H1 (cell line): ENCODE data around the gene LHFPL2. TPM values are rescaled to one million over a fixed set of nuclear protein-coding genes. Genes with fewer than 3 reads are reported as not detected.

Experiments used
- CTCF ChIA-PET: fragments of 300-600 bp; sonication (Branson Sonifier 250); formaldehyde crosslinking; loops from one replicate; lab custom pipeline; 2021; ENCODE audit not compliant: partially characterized antibody; lab: Charles Lee
- POLR2A ChIA-PET: fragments of 300-600 bp; sonication (Branson Sonifier 250); formaldehyde crosslinking; loops from one replicate; lab custom pipeline; 2021; ENCODE audit warnings: inconsistent platforms; ENCODE audit not compliant: partially characterized antibody; lab: Charles Lee
- DNase-seq, 2 experiments: peaks; one replicate each; pipeline versions ENCODE4 v3.0.0 to v3.0.0-alpha.2; 2010 to 2022; ENCODE audit warnings: low spot score in 2 of 2, low read depth in 1 of 2, mixed read lengths in 1 of 2
- FAIRE-seq: peaks from 2 replicates; lab custom pipeline; 2011; peaks lifted over from hg19 to GRCh38; lab: Jason Lieb, UNC
- H2AFZ ChIP-seq: 2 replicates; pipeline ENCODE4 v1.8.1; 2012; ENCODE audit warnings: low read length, inconsistent platforms
- H2AK5ac ChIP-seq: 2 replicates; pipeline ENCODE4 v1.6.1; 2013; ENCODE audit warnings: low read depth, low read length
- H2BK120ac ChIP-seq: replicated peaks from 2 replicates; pipeline ENCODE3; 2013; ENCODE audit warnings: low read depth, low read length, inconsistent platforms
- H2BK12ac ChIP-seq: 2 replicates; pipeline ENCODE4 v1.6.1; 2013; ENCODE audit warnings: low read depth, low read length
- H2BK15ac ChIP-seq: 2 replicates; pipeline ENCODE4 v1.6.1; 2013; ENCODE audit warnings: low read length
- H2BK20ac ChIP-seq: 2 replicates; pipeline ENCODE4 v1.6.1; 2013; ENCODE audit warnings: low read length
- H2BK5ac ChIP-seq: 2 replicates; pipeline ENCODE4 v1.6.1; 2013; ENCODE audit warnings: low read depth, low read length
- H3K14ac ChIP-seq: 2 replicates; pipeline ENCODE4 v1.6.1; 2013; ENCODE audit warnings: inconsistent platforms; ENCODE audit not compliant: insufficient read length
- H3K18ac ChIP-seq: 2 replicates; pipeline ENCODE4 v1.6.1; 2013; ENCODE audit warnings: low read length; ENCODE audit errors: extremely low read depth
- H3K23ac ChIP-seq: 2 replicates; pipeline ENCODE4 v1.6.1; 2013; ENCODE audit warnings: inconsistent platforms; ENCODE audit not compliant: insufficient read length
- H3K23me2 ChIP-seq: 2 replicates; pipeline ENCODE4 v1.6.1; 2013; ENCODE audit warnings: low read depth, low read length
- H3K27ac ChIP-seq: 2 replicates; pipeline ENCODE4 v1.6.1; 2011; ENCODE audit warnings: low read depth, low read length, inconsistent platforms
- H3K27me3 ChIP-seq, 4 experiments: replicated peaks in 1 of 4; 1 replicate in 1 of 4; 2 replicates in 3 of 4; pipeline versions ENCODE4 v1.6.1 to v1.8.1; 2011 to 2013; ENCODE audit warnings: low read length in 3 of 4, mild to moderate bottlenecking in 3 of 4, inconsistent platforms in 2 of 4, mixed read lengths in 2 of 4, moderate library complexity in 1 of 4; ENCODE audit not compliant: control insufficient read depth in 3 of 4, insufficient read depth in 3 of 4; ENCODE audit errors: extremely low read depth in 1 of 4
- H3K36me3 ChIP-seq, 4 experiments: 2 replicates each; pipeline versions ENCODE4 v1.6.1 to v1.8.1; 2011 to 2013; ENCODE audit warnings: mild to moderate bottlenecking in 4 of 4, low read length in 3 of 4, moderate library complexity in 2 of 4, control low read depth in 1 of 4, inconsistent platforms in 1 of 4; ENCODE audit not compliant: insufficient read depth in 4 of 4, control insufficient read depth in 2 of 4
- H3K4ac ChIP-seq: replicated peaks from 2 replicates; pipeline ENCODE3; 2013; ENCODE audit warnings: low read length, low read depth, mixed read lengths, inconsistent platforms; ENCODE audit not compliant: insufficient read length
- H3K4me1 ChIP-seq, 4 experiments: replicated peaks in 1 of 4; 1 replicate in 1 of 4; 2 replicates in 3 of 4; pipeline versions ENCODE4 v1.6.1 to v1.8.1; 2011 to 2013; ENCODE audit warnings: low read length in 3 of 4, inconsistent platforms in 2 of 4, mixed read lengths in 1 of 4; ENCODE audit not compliant: insufficient read depth in 4 of 4, control insufficient read depth in 3 of 4
- H3K4me2 ChIP-seq, 2 experiments: 2 replicates each; pipeline versions ENCODE4 v1.6.1 to v1.8.1; 2011 to 2013; ENCODE audit warnings: low read depth in 2 of 2, low read length in 2 of 2, control low read depth in 1 of 2, inconsistent platforms in 1 of 2, mild to moderate bottlenecking in 1 of 2; ENCODE audit not compliant: insufficient read depth in 1 of 2
- H3K4me3 ChIP-seq, 4 experiments: fragments of 200-600, 300-600 bp in 1 of 4; sonication (generic), shearing (Covaris generic), sonication (Bioruptor Twin) in 1 of 4; 2 replicates each; pipeline versions ENCODE4 v1.5.1 to v1.8.1; 2011 to 2016; ENCODE audit warnings: low read length in 4 of 4, low read depth in 3 of 4, control low read depth in 2 of 4, inconsistent platforms in 2 of 4, mild to moderate bottlenecking in 2 of 4, mixed read lengths in 1 of 4, moderate library complexity in 1 of 4; ENCODE audit not compliant: insufficient read depth in 2 of 4; ENCODE audit errors: extremely low read depth in 1 of 4
- H3K56ac ChIP-seq: replicated peaks from 2 replicates; pipeline ENCODE3; 2013; ENCODE audit warnings: low read depth, mild to moderate bottlenecking, mixed read lengths, low read length, inconsistent platforms; ENCODE audit not compliant: insufficient read length
- H3K79me1 ChIP-seq: 2 replicates; pipeline ENCODE4 v1.6.1; 2013; ENCODE audit warnings: low read depth, low read length, control low read depth
- H3K79me2 ChIP-seq, 2 experiments: 2 replicates each; pipeline versions ENCODE4 v1.6.1 to v1.8.1; 2012 to 2013; ENCODE audit warnings: low read length in 2 of 2, mild to moderate bottlenecking in 2 of 2, inconsistent platforms in 1 of 2; ENCODE audit not compliant: insufficient read depth in 2 of 2, control insufficient read depth in 1 of 2
- H3K9ac ChIP-seq, 4 experiments: replicated peaks in 1 of 4; 1 replicate in 1 of 4; 2 replicates in 3 of 4; pipeline versions ENCODE4 v1.6.1 to v1.8.1; 2011 to 2013; ENCODE audit warnings: low read depth in 3 of 4, low read length in 3 of 4, control low read depth in 2 of 4, mild to moderate bottlenecking in 2 of 4, moderate library complexity in 2 of 4, inconsistent platforms in 1 of 4; ENCODE audit errors: extremely low read depth in 1 of 4
- H3K9me3 ChIP-seq, 2 experiments: 2 replicates each; pipeline versions ENCODE4 v1.6.1 to v1.8.1; 2012 to 2013; ENCODE audit warnings: mild to moderate bottlenecking in 2 of 2, moderate library complexity in 2 of 2, control low read depth in 1 of 2, inconsistent platforms in 1 of 2, low read depth in 1 of 2, low read length in 1 of 2, mixed read lengths in 1 of 2; ENCODE audit not compliant: insufficient read depth in 2 of 2
- H4K20me1 ChIP-seq, 2 experiments: replicated peaks in 1 of 2; 2 replicates each; pipeline versions ENCODE3 to v1.8.1; 2011 to 2013; ENCODE audit warnings: inconsistent platforms in 2 of 2, low read length in 2 of 2, mild to moderate bottlenecking in 1 of 2; ENCODE audit not compliant: insufficient read depth in 2 of 2, control insufficient read depth in 1 of 2
- H4K5ac ChIP-seq: 2 replicates; pipeline ENCODE4 v1.6.1; 2013; ENCODE audit warnings: low read length, low read depth, mixed read lengths, inconsistent platforms; ENCODE audit not compliant: insufficient read length
- H4K8ac ChIP-seq: 2 replicates; pipeline ENCODE4 v1.8.0; 2013; ENCODE audit warnings: mild to moderate bottlenecking, moderate library complexity, low read length, inconsistent platforms; ENCODE audit not compliant: insufficient read depth; ENCODE audit errors: extremely low read depth
- H4K91ac ChIP-seq: replicated peaks from 2 replicates; pipeline ENCODE3; 2013; ENCODE audit warnings: low read length, mixed read lengths, inconsistent platforms; ENCODE audit not compliant: insufficient read length
- ATF3 ChIP-seq: IDR thresholded peaks from 2 replicates; pipeline ENCODE4 v1.6.1; 2011; ENCODE audit warnings: low read depth, mild to moderate bottlenecking, low read length; ENCODE audit not compliant: insufficient read depth
- CTBP2 ChIP-seq: IDR thresholded peaks from 2 replicates; pipeline ENCODE4 v1.7.0; 2011; ENCODE audit warnings: borderline replicate concordance, mild to moderate bottlenecking, moderate library complexity, mixed read lengths, low read length; ENCODE audit not compliant: insufficient read depth, insufficient read length
- EP300 ChIP-seq, 2 experiments: IDR thresholded peaks; 1 replicate in 1 of 2; 2 replicates in 1 of 2; pipeline ENCODE4 v1.6.1; 2011 to 2012; ENCODE audit warnings: low read depth in 2 of 2, low read length in 2 of 2, mild to moderate bottlenecking in 2 of 2, borderline replicate concordance in 1 of 2, inconsistent platforms in 1 of 2, moderate library complexity in 1 of 2
- EZH2 ChIP-seq: fragments of 200-600 bp; sonication (generic); IDR thresholded peaks from 2 replicates; pipeline ENCODE4 v1.7.1; 2012; ENCODE audit warnings: low read depth, mild to moderate bottlenecking, moderate library complexity, low read length, inconsistent platforms; ENCODE audit not compliant: severe bottlenecking
- KDM4A ChIP-seq: IDR thresholded peaks from one replicate; pipeline ENCODE4 v1.7.1; 2012; ENCODE audit warnings: low read depth, mild to moderate bottlenecking, moderate library complexity, low read length, inconsistent platforms; ENCODE audit not compliant: severe bottlenecking
- TAF7 ChIP-seq: optimal IDR thresholded peaks from 2 replicates; pipeline ENCODE3; 2011; ENCODE audit warnings: low read depth, mild to moderate bottlenecking, inconsistent platforms, low read length, moderate library complexity, borderline replicate concordance
- WGBS, 2 experiments: shearing (Covaris generic) in 1 of 2; methylation state at CpG; one replicate each; pipeline versions ENCODE4 v1.1.6 to v1.1.7; 2013 to 2015; ENCODE audit warnings: low lambda C conversion rate in 2 of 2, mixed read lengths in 2 of 2, inconsistent platforms in 1 of 2, low coverage in 1 of 2, missing lambda C conversion rate in 1 of 2; ENCODE audit not compliant: insufficient replicate concordance in 2 of 2, insufficient coverage in 1 of 2, insufficient read length in 1 of 2; ENCODE audit errors: extremely low coverage in 1 of 2, missing lambda C conversion rate in 1 of 2; 5-methylcytosine and 5-hydroxymethylcytosine counted together
- polyA plus RNA-seq, 7 experiments: library from polyadenylated mRNA; depleted of rRNA in 3 of 7; stranded (reverse) in 5 of 7; unstranded in 2 of 7; fragments of >200 nt in 5 of 7; fragments of 200-250 nt in 2 of 7; gene quantifications; 1 replicate in 5 of 7; 2 replicates in 1 of 7; 4 replicates in 1 of 7; pipeline versions ENCODE4 v1.2.1 to v1.2.3, GENCODE V29; 2011 to 2013; ENCODE audit warnings: missing spikeins in 2 of 7, mixed read lengths in 2 of 7
- total RNA-seq: library from RNA; stranded (reverse); fragmentation: NEBNext Ultra II Directional; extraction: Animal tissue kit (Norgen Biotek cat#: 25700); gene quantifications from 2 replicates; pipeline ENCODE4 v1.2.1, GENCODE V29; 2021

LHFPL2 gene
- total and polyA plus RNA-seq, 2 of the 8 experiments (the other 6 are each of a cell fraction or from before 2014, with no cell fraction given) = 9.6 to 43.0 TPM

- Histone ChIP-seq H2BK120ac (no peak overlapping the region), H3K4me3 (no peak overlapping the region), H2AFZ (no peak overlapping the region), H2AK5ac (no peak overlapping the region), H4K20me1 (no peaks in the 10 kb centered on the region), H3K79me2 (peaks cover 0 to 36% of the 10 kb centered on the region in 2 experiments; a peak in 2 of 4 replicates), H3K18ac (no peak overlapping the region), H3K14ac (no peak overlapping the region), H3K4ac (no peak overlapping the region), H2BK5ac (no peak overlapping the region), H2BK15ac (no peak overlapping the region), H4K5ac (no peak overlapping the region), H2BK20ac (no peak overlapping the region), H3K23ac (no peak overlapping the region), H2BK12ac (no peak overlapping the region), H3K27ac (no peak overlapping the region), H3K23me2 (peaks cover 3% of the 10 kb centered on the region), H3K9me3 (no peaks in the 10 kb centered on the region), H3K27me3 (no peaks in the 10 kb centered on the region), H4K91ac (no peak overlapping the region), H3K56ac (no peak overlapping the region), H3K79me1 (no peaks in the 10 kb centered on the region; the same call in none of the 2 replicates), H3K9ac (no peak overlapping the region), H3K4me2 (no peak overlapping the region), H3K4me1 (peaks cover 5 to 19% (median 11%) of the 10 kb centered on the region in 4 experiments), H3K36me3 (no peaks in the 10 kb centered on the region; a peak in 1 of 8 replicates), H4K8ac (no peak overlapping the region)
- ChIA-PET POLR2A (no interaction called here), CTCF (interaction anchor here (0.7 kb wide), 1 partner anchor 161 kb away, joined by 3 read pairs; no protein-coding TSS in a partner anchor)
- FAIRE-seq = no peak
- TF ChIP-seq EZH2 (no peak), TAF7 (no peak), KDM4A (no peak), CTBP2 (no peak), EP300 (IDR thresholded peaks at IDR 0.05; ENCODE audit: borderline replicate concordance in 1 of 2, low read depth in 2 of 2, low read length in 2 of 2) (no peak), ATF3 (no peak)
- DNase-seq = no peak
- WGBS, 2 experiments = 89% methylated on average over 2 of the region's 2 CpGs; no CpG with 5 or more reads in 1 of the 2 experiments
These were observed 141.0 kb downstream of the LHFPL2 start for GRCh38 chr5:78507531-78507930.
